Smooth muscle cell (in vitro differentiated cells): ENCODE data around the gene OR9A4. TPM values are rescaled to one million over a fixed set of nuclear protein-coding genes. Genes with fewer than 3 reads are reported as not detected.

ENCODE experiments used
- DNase-seq: peaks from one replicate; lab custom pipeline; 2025; ENCODE audit not compliant: unreplicated experiment; lab: John Stamatoyannopoulos, UW
- H2AFZ ChIP-seq: fragments of 200-600 bp; sonication (generic); 2 replicates; pipeline ENCODE4 v1.6.0; 2016; ENCODE audit warnings: antibody characterized with exemption, low read depth, mild to moderate bottlenecking
- H3F3A ChIP-seq: fragments of 200-600 bp; sonication (generic); 2 replicates; pipeline ENCODE4 v1.6.0; 2017; ENCODE audit warnings: antibody characterized with exemption, low read depth
- H3K27ac ChIP-seq: fragments of 200-600 bp; sonication (generic); 2 replicates; pipeline ENCODE4 v1.5.1; 2016; ENCODE audit warnings: low read depth, mild to moderate bottlenecking
- H3K27me3 ChIP-seq: fragments of 200-600 bp; sonication (generic); 2 replicates; pipeline ENCODE4 v1.6.1; 2016; ENCODE audit warnings: low read depth, mild to moderate bottlenecking
- H3K36me3 ChIP-seq: fragments of 200-600 bp; sonication (generic); 2 replicates; pipeline ENCODE4 v1.5.1; 2016; ENCODE audit warnings: low read depth
- H3K4me1 ChIP-seq: fragments of 200-600 bp; sonication (generic); 2 replicates; pipeline ENCODE4 v1.5.1; 2016; ENCODE audit warnings: low read depth
- H3K4me2 ChIP-seq: fragments of 200-600 bp; sonication (generic); 2 replicates; pipeline ENCODE4 v1.6.0; 2016; ENCODE audit warnings: mild to moderate bottlenecking
- H3K4me3 ChIP-seq: fragments of 200-600 bp; sonication (generic); 2 replicates; pipeline ENCODE4 v1.5.1; 2016; ENCODE audit warnings: mild to moderate bottlenecking
- H3K79me2 ChIP-seq: fragments of 200-600 bp; sonication (generic); 2 replicates; pipeline ENCODE4 v1.6.0; 2016; ENCODE audit warnings: low read depth, mild to moderate bottlenecking
- H3K9ac ChIP-seq: fragments of 200-600 bp; sonication (generic); 2 replicates; pipeline ENCODE4 v1.6.0; 2016; ENCODE audit warnings: low read depth
- H3K9me3 ChIP-seq: fragments of 200-600 bp; sonication (generic); replicated peaks from 2 replicates; pipeline ENCODE4 v1.5.1; 2016; ENCODE audit warnings: low read depth
- H4K20me1 ChIP-seq: fragments of 200-600 bp; sonication (generic); 2 replicates; pipeline ENCODE4 v1.6.0; 2016; ENCODE audit warnings: low read depth
- WGBS: methylation state at CpG from one replicate; pipeline ENCODE4 v1.1.7; 2016; ENCODE audit warnings: low lambda C conversion rate; 5-methylcytosine and 5-hydroxymethylcytosine counted together
- polyA plus RNA-seq: library from polyadenylated mRNA; unstranded; fragments of >200 nt; fragmentation: Nextera tagmentation; extraction: Ambion mirVana; gene quantifications from 2 replicates; pipeline ENCODE4 v1.2.1, GENCODE V29; 2016
- total RNA-seq: library from RNA; depleted of rRNA; stranded (reverse); fragments of >200 nt; gene quantifications from 2 replicates; pipeline ENCODE4 v1.2.3, GENCODE V29; 2014
- TF ChIP-seq, protein P1 (sequence below): fragments of 200-600 bp; sonication (generic); IDR thresholded peaks from 2 replicates; pipeline ENCODE4 v1.5.1; 2017; ENCODE audit warnings: borderline replicate concordance, mild to moderate bottlenecking, antibody characterized with exemption; ENCODE audit not compliant: insufficient read depth, poor library complexity, severe bottlenecking

Gene OR9A4
- total and polyA plus RNA-seq, 2 experiments from 2014 or later = not detected

DNA sequence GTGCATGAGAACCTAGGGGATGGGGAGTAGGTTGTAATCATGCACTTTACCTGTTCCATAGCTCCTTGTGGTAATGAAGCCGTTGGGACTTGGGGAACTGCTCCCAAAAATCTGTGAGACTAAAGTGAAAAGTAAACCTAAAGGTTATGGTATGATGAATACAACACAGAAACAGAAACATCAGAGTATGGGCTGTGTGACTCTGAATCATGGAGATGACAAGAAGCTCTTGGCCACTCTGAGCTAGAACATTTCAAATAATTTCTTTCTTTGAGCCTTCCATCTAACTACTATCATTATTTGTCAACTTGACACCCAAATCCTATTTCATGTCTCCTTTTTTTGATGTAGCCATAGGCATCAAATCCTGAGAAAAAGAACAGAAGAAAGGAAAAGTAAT is 27.6 kb downstream of the OR9A4 start:
- TF ChIP-seq, protein P1, sequence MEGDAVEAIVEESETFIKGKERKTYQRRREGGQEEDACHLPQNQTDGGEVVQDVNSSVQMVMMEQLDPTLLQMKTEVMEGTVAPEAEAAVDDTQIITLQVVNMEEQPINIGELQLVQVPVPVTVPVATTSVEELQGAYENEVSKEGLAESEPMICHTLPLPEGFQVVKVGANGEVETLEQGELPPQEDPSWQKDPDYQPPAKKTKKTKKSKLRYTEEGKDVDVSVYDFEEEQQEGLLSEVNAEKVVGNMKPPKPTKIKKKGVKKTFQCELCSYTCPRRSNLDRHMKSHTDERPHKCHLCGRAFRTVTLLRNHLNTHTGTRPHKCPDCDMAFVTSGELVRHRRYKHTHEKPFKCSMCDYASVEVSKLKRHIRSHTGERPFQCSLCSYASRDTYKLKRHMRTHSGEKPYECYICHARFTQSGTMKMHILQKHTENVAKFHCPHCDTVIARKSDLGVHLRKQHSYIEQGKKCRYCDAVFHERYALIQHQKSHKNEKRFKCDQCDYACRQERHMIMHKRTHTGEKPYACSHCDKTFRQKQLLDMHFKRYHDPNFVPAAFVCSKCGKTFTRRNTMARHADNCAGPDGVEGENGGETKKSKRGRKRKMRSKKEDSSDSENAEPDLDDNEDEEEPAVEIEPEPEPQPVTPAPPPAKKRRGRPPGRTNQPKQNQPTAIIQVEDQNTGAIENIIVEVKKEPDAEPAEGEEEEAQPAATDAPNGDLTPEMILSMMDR = no peak
- no peak overlapping the region for H2AFZ ChIP-seq
- 77% methylated on average over 1 of the region's 1 CpG for WGBS
- no peaks in the 10 kb centered on the region for H3F3A ChIP-seq
- H3K27me3 ChIP-seq = no peaks in the 10 kb centered on the region
- no peaks in the 10 kb centered on the region for H3K36me3 ChIP-seq
- no peak overlapping the region for H3K4me3 ChIP-seq
- H3K4me2 ChIP-seq = no peak overlapping the region
- H3K9me3 ChIP-seq = peaks cover 6% of the 10 kb centered on the region
- H3K9ac ChIP-seq = no peak overlapping the region
- DNase-seq = no peak
- no peak overlapping the region for H3K27ac ChIP-seq
- H4K20me1 ChIP-seq = no peaks in the 10 kb centered on the region
- H3K4me1 ChIP-seq = no peaks in the 10 kb centered on the region
- H3K79me2 ChIP-seq = no peaks in the 10 kb centered on the region

- H4K20me1 ChIP-seq = no peaks in the 10 kb centered on the region
- no peak overlapping the region for H3K4me2 ChIP-seq
Observed at GRCh38 chr7:141944811-141945210, 28.6 kb downstream of the OR9A4 start.

DNA sequence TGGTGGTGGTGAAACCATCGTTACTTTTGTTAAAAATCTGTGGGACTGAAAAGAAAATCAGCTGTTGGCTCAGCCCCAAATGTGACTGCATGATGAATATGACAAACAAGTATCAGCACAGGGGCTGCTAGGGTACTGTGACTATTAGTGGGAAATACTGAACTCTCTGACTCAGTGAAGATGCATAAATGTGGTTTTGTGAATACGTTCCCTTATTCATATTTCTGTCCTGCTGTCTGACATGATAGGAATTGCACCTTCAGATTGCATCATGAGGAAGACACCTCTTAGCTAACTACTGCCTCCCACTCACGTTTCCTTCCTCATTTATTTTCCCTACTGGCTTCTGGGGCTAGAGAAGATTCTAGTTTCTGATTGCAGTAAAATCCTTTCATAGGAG is 29.2 kb downstream of the OR9A4 start:
- Histone ChIP-seq H2AFZ (no peak overlapping the region), H3K9me3 (peaks cover 1% of the 10 kb centered on the region), H4K20me1 (no peaks in the 10 kb centered on the region), H3K27me3 (no peaks in the 10 kb centered on the region), H3K27ac (no peak overlapping the region), H3K4me1 (no peaks in the 10 kb centered on the region), H3K36me3 (no peaks in the 10 kb centered on the region), H3K4me2 (no peak overlapping the region), H3F3A (no peaks in the 10 kb centered on the region), H3K9ac (no peak overlapping the region), H3K79me2 (no peaks in the 10 kb centered on the region), H3K4me3 (no peak overlapping the region)
- DNase-seq = no peak
- TF ChIP-seq, protein P1 = no peak
- 70% methylated on average over 3 of the region's 3 CpGs for WGBS

More at GRCh38 chr7:141944811-141945210, 28.6 kb downstream of the OR9A4 start:
- peaks cover 6% of the 10 kb centered on the region for H3K9me3 ChIP-seq
- H3K27me3 ChIP-seq = no peaks in the 10 kb centered on the region
- H2AFZ ChIP-seq = no peak overlapping the region
- H3K4me3 ChIP-seq = no peak overlapping the region
- no peaks in the 10 kb centered on the region for H3K4me1 ChIP-seq
- no peaks in the 10 kb centered on the region for H3K36me3 ChIP-seq
- WGBS = 89% methylated on average over 3 of the region's 3 CpGs
- no peak for DNase-seq
- no peaks in the 10 kb centered on the region for H3F3A ChIP-seq
- no peak overlapping the region for H3K9ac ChIP-seq
- TF ChIP-seq, protein P1 = no peak
- no peak overlapping the region for H3K27ac ChIP-seq
- no peaks in the 10 kb centered on the region for H3K79me2 ChIP-seq

- Histone ChIP-seq H3K27me3 (no peaks in the 10 kb centered on the region), H3K4me1 (no peaks in the 10 kb centered on the region), H3K36me3 (no peaks in the 10 kb centered on the region), H4K20me1 (no peaks in the 10 kb centered on the region), H2AFZ (no peak within 1 kb of the TSS), H3K79me2 (no peaks in the 10 kb centered on the region), H3K4me2 (no peak within 1 kb of the TSS), H3K9ac (no peak within 1 kb of the TSS), H3K9me3 (no peaks in the 10 kb centered on the region), H3F3A (no peaks in the 10 kb centered on the region), H3K27ac (no peak within 1 kb of the TSS), H3K4me3 (no peak within 1 kb of the TSS)
- WGBS = 87% methylated on average over 3 of the region's 3 CpGs
- DNase-seq = no peak
- TF ChIP-seq, protein P1 = no peak
Observed at GRCh38 chr7:141946796-141947195, 30.6 kb downstream of the OR9A4 start, which contains the start of gene CLEC5A. Gene CLEC5A (minus strand): TSS chr7:141946974. CDS start chr7:141946292, 682 bp downstream.
